Fibroblast of peridontal ligament (primary cell): ENCODE measurements around the gene PSMD10.

ENCODE experiments used
- DNase-seq: peaks from one replicate; pipeline ENCODE4 v3.0.0-alpha.2; 2010; ENCODE audit errors: extremely low read depth

Gene PSMD10, protein sequence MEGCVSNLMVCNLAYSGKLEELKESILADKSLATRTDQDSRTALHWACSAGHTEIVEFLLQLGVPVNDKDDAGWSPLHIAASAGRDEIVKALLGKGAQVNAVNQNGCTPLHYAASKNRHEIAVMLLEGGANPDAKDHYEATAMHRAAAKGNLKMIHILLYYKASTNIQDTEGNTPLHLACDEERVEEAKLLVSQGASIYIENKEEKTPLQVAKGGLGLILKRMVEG

DNA sequence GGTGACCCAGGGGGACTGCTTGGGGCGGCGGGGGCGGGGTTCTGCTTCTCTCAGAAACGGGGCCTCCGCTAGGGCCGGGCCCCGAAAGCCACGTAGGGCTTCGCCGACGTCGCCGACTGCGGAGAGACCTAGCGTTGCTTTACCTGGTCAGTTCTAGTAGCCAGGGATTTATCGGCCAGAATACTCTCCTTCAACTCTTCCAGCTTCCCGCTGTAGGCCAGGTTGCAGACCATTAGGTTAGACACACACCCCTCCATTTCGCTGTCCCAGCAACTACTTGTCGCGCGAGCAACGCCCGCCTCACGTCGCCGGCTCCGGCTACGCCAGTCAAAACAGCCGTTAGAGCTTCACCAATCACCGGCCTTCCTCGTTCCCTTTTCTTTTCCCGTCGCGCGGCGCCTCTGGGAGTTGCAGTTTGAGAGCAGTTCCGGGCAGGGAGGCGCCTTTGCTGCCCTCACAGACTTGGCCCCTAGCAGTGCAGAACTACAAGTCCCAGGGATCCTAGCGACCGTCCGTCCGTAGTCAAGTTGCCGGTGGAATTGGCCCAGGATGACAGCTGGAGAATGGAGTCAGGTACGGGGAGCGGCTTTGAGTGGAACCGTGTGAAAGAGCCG is at the start of gene PSMD10, which contains the start of gene ATG4A:
PSMD10 (minus strand) TSS at position 279 of the 614 bp plus-strand sequence; CDS start at position 257, 22 bp downstream.
ATG4A (plus strand) TSS at position 515 of the 614 bp plus-strand sequence; CDS start at position 564, 49 bp downstream.
- peak; percentile 93 for DNase-seq

DNA sequence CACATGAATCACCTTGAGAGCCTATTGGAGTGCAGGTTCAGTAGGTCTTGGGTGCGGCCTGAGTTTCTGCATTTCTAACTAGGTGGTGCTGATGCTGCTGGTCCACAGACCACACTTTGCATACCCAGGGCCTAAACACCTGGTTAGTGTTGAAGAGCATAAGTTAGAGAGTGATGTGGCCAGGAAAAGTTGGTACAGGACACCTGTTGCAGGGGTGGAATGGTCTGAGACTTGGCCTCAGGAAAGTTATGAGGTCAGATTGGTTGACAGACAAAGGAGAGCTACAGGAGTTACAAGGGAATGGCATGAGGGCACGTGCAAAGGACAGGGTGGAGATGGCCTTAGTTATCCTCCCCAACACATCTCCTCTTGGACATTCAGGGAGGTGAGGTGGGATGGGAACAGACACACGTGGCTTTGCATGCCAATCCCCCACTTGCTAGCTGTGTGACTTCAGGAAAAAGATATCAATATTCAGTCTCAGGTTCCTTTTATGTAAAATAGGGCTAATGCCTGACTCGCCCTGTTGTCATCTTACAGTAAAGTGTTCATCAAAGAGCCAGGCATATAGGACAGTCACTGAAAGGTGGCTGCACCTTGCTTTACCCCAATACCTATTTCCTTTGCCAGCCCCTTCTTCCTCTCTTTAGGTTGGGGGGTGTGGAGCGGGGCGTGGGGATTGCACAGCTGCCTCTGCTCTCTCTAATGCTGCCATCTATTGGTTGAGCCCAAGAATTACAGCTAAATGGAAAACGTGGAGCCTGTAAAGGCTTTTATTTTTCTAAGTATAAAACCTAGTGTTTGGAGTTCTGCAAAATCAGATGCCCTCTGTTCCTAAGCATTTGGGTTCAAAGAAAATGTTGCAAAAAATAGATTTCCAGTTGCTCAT is 47.7 kb upstream of the PSMD10 start:
- peak; percentile 8 for DNase-seq

DNA sequence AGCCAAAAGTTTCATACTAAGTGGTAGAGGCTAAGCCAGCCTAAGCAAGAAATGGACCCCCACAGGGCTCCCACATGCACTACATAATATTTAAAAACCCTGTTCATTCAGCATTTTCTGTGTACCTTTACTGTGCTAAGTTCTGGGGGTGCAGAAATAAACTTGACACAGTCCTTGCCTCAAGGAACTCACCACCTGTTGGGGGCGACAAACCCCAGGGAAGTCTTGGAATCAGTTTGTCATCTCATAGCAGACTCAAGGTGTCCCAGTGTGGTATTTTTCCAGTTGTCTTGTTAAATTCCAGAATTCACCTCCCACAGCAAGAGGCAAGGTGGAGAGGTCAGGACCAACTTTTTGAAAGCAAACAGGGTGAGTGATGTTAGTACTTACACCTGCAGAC is 43.4 kb upstream of the PSMD10 start:
- DNase-seq: no peak

DNA sequence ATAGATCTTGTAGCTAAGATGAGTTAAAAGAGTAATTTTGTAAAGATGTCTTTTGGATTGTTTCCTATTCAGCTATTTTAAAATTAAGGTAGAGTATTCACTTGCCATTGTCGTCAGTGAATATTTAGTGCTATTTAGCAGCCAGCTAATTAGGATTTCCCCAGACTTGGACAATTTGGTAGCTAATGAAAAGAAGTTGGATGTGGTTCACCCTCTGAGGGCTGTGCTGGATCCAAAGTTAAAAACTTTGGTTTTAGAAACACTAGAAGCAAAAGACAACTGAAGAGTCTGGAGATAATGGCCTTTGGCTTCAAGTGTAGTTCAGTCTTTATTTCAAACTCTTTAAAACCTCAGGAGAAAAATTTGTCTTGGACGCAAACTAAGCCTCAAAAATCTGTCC is 41.5 kb upstream of the PSMD10 start:
- DNase-seq: no peak

DNA sequence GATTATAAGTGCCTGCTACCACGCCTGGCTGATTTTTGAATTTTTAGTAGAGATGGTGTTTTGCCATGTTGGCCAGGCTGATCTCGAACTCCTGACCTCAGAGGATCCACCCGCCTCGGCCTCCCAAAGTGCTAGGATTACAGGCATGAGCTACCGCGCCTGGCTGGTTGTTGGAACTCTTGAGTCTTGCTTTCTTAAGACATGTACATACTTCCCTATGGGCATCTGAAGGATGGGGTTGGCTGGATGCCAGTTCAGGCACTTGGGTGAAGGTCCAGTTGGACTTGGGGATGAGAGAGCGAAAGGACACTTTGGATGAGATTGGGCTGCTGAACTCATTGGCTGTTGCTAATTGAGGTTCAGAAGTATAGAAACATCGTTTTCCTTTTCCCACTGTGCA is 40.7 kb upstream of the PSMD10 start:
- no peak for DNase-seq

DNA sequence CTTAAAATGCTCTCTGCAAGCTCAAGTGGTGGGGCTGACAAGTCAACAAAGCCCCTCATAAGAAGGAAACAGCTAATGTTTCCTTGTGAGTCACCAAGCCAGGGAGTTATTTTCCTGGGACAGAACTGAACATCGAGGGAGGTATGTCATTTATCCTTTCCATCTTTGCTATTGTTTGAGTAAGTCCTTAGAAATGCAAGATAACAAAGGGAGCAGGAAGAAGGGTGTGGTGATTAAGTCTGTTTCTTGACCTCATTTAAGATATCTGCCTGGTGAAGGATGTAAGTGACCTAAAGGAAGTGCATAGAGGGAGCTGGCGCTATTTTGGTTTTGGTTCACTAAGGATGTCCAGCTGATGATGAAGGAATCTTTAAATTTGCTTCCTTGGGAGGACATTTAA is 40.1 kb upstream of the PSMD10 start:
- no peak for DNase-seq

DNA sequence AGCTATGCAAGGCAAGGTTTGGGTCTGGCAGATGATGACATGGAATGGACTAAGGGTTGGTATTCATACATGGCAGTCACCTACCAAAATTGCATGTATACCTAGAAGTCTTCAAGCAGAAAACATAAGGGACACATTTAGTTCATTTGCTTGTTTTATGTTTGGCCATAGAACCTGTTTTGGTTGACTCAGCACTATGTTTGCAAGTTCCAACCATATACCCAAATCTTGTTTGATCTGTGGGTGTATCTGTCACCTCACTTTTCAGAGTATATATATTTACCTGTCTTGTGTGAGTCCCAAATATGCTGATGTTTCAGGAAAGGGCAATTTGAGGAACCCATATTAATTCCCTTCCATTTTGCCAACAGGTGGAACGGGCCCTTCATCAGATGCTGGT is 39.5 kb upstream of the PSMD10 start:
- DNase-seq: no peak

DNA sequence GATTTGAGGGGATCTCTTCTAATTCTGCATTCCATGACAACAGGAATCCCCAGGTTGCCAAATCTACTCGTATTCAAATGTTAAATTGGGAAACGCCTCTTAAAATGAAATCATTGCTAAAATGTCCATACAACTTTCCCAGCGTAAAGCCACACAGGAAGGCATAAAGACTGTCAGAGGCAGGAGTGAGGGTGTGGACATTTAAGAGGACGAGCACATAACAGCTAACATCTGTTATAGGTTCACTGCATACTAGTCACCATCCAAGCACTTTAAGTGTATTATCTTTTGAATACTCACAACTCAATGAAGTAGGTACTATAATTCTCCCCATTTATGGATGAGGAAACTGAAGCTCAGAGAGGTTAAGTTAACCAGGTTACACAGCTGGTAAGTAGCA is 35.8 kb upstream of the PSMD10 start:
- DNase-seq: no peak

DNA sequence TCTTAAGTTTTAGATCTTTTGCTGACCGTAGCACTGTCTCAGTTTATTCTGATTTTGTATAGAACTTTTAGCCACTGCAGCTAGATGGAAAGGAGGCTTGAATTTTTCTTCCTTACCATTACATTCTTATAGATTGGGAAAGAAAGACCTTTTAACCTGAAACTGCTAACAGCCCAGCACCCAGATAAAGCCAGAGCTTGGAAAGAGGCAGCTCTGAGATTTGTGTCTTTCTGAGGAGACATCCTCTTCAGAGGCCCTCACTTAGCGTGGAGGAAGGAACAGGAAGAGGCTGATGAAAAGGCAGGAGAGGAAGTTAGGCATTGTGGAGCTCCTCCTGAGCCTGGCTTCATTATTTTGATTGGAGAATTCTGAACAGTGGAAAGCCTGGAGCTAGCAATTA is 35.3 kb upstream of the PSMD10 start:
- DNase-seq: no peak

DNA sequence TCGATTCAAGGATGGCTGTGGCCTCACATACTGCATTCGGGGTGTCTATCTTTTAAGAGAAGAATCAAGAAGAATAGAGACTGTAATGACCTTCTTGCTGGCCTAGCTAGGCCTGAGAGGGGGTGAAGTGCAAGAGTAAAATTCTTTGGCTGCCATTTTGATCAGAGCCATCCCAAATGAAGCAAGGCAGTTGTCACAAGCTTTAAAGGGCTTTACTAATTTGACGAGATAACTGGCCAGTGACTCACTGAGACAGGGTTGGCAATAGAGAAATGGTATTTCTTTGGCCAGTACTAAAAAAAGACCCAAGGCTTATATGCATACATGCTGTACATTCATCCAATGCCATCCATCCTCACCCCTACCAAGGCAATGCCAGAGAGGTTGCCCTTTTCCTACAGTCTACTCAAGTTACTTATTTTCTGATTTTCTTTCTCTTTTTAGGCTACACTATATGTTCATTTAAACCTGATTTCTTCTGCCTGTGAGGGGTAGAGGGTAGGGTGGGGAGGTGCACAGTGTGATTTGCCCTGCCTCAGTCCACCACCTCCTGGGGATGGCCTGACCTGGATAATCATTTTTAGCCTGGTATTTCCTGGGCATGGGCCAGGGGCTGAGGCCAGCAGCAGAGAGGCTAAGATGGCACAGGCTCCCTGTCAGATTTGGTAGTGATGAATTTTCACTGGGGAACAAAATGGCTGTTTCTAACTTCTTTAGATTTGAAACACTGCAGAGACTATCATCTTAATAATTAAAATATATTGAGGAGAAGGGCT is 32.4 kb upstream of the PSMD10 start:
- no peak for DNase-seq

DNA sequence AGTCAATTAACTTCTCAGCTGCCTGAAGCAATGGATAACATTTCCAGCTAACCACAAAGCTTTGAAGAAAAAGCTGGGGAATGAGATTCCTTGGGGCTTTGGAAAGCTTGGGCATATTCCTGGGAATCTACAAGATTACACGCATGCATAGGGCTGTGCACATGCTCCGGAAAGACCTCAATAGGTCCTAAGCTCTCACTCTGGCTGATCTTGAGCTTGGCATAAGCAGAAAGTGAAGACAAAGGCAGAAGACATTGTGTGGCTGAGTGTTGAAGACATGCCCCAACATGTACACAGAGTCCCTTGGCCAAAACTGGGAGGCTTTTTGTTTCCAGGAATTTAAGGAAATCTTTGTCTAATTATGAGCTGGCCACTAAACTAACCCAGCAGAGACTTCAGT is 31.4 kb upstream of the PSMD10 start:
- peak; percentile 77 for DNase-seq

DNA sequence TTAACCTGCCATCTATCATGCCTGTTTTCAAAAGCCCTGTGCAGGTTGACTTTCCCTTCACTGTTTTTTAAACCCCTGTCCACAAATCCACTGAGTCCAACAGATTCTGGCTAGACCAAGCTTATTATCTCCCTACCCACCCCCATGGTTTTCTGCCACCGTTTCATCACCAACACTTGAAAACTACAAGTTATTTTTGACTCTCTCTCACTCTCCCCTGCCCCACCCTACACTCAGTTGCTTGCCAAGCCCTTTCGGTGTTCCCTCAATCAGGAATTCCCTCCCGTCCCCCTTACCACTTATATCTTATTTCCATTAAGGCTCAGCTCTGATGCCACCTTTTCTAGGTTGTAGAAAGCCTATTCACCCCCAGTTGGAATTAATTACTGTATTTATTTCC is 29.9 kb upstream of the PSMD10 start:
- no peak for DNase-seq

DNA sequence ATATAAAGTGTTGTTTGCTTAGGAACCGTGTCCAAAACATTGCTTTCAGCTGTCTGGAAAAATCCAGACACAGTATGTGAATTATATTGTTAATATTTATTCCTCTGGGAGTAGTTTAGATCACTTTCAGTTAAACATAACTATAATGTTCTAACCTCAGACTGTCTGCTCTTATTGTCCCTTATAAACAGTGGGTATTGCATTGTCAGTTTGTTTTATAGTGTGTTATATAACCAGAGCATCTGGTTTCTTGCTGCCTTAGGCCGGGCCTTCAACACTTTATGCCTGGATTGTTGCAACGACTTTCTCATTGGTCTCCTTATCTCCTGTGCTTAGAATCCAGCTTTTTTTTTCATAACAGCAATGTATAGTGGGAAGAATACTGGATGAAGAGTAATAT is 26.6 kb upstream of the PSMD10 start:
- DNase-seq: no peak

DNA sequence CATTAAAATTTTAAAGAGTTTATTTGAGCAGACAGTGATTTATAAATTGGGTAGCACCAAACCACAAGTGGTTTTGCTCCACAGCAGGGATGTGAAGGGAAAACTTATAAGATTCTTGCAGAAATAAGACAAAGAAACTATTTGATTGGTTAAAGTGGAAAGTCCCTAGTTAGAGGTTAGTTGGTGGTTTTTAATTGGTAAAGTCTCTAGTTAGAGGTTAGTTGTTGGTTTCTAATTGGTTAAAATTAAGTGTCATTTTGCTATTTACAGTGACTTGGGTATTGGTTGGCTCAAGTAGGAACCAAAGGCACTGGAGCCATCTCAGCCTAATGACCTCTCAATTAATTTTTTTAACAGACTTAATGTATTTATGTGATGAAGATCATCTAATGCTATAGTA is 23.2 kb upstream of the PSMD10 start:
- DNase-seq: no peak

DNA sequence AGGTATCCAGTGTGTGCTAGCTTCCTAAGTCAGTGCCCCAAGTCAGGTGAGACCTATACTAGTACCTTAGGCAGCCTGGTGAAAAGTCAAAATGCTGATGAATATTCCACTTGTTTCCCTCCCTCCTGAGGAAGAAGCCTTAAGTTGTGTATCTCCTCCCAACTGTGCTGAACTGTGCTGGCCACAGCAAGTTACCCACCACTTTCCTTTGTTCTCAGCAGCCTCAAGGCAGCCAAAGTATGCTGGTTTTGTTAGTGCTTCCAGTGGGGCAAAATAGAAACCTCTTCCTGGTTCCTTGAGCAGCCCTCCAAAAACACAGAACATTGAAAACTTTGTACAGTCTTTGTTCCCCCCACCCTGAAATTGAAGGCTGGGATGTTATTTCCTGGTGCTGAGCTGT is 14.1 kb upstream of the PSMD10 start:
- no peak for DNase-seq

DNA sequence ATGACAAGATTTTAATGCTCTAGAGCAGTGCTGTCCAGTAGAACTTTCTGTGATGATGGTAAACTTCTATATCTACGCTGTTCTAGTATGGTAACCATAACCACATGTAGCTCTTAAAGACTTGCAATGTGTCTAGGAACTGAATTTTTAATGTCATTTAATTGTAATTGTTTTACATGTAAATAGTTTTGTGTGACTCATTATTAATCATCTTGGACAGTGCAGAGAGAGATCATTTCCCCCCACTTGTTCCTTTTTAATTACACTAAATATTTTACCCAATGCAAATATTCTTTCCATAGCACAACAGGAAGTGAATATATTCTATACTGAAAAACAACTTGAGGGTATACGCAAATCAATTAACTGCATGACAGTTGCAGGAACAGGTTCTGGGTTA is 6.0 kb upstream of the PSMD10 start:
- no peak for DNase-seq

DNA sequence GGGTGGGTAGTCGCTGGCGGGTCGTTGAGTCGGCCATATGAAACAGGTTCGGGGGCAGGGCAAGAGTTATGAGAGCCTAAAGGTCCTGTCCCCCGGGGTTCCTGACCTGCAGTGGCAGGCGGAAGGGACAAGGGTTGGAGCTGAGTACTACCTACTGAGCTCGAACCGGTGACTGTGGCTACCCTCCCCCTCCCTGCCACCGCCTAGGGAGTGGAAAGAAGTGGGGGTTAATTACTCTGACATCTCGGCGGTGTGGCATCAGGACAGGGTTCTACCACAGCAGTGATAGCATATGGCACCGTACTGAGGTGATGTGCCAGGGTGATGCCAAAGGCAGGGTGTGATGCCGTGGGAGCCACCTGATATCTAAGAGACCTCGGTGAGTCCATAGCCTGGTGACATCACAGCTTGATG is 543 bp upstream of the PSMD10 start:
- no peak for DNase-seq

DNA sequence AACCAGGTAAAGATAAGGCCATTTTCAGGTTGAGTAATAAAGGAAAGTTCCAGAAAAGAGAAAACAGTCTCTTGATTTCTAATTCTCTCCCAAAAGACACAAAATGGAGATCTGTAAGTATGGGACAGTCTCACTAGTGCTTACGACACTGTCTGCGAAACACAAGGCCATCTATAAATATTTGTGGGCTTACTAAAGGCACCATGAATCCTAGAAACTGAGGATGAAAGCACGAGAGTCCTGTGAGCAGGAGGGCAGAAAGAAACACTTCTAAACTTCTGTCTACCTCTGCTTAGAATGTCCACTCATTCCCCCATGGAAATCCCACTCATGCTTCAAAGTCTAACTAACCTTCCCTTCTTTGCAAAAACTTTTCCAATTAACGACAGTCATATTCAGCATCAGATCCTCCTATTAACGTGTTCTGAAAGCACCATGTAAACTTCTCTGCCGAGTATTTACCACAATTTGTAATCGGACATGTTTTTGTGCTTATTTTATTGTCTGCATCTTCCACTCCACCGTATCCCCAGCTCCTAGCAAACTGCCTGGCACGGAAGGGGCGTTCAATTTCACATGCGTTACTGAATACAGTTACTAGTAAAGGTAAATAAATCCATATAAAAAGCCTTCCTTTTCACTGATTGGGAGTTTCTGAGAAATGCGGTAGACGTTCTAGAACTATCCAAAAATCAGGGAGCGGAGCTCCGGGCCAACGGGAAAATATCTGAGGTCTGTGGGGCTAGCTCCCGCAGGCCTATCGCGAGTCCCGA is 665 bp downstream of the PSMD10 start:
- peak; percentile 38 for DNase-seq

DNA sequence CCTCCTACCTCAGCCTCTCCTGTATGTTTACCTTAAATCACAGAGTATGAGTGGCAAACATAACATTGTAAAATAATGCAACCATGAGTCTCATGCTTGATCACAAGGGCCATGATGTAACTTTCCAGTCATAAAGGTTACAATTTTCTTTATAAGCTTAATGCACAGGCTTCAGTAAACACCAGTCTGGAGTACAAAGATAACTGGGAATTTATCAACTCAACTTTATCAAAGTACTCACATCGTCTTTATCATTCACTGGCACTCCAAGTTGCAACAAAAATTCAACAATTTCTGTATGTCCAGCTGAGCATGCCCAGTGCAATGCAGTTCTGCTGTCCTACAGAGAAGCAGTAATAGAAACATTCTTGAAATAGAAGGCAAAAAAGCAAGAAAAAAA is 2.8 kb downstream of the PSMD10 start:
- no peak for DNase-seq

DNA sequence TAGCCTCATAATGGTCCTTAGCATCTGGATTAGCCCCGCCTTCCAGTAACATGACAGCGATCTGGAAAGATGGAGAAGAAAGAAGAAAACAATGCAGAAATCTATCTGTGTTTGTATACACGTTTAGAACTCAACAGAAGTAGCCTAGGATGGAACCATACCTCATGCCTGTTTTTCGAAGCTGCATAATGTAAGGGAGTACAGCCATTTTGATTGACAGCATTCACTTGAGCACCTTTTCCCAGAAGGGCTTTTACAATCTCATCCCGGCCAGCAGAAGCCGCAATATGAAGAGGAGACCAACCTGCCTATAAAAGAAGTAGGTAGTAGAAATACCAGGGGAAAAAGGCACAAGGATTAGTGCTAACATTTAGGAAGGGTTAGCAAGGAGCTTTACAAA is 3.5 kb downstream of the PSMD10 start:
- DNase-seq: no peak

DNA sequence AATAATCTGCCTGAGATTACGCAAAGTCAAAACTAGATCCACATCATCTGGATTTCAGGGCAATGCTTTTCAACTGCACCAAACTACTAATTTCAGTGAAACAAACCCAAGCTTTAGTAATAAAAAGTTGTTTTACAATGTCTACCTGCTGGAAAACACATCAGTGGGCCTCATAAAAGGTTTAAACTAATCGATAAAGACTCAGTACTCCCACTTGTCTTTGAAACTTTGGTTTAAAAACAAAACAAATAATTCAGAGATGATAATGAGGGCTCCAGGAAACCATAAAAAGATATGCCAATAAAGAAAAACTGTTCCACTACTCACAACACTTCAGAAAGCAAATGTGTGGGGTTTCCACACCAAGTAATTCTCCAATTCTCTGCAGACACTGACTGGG is 10.2 kb downstream of the PSMD10 start:
- no peak for DNase-seq
